ENCODE measurements around the gene LDLRAD4. TPM values are rescaled to one million over a fixed set of nuclear protein-coding genes. Genes with fewer than 3 reads are reported as not detected.

LDLRAD4 gene
- polyA plus RNA-seq, 4 donors, result 10.5 to 11.6 (median 11.5) TPM

DNA sequence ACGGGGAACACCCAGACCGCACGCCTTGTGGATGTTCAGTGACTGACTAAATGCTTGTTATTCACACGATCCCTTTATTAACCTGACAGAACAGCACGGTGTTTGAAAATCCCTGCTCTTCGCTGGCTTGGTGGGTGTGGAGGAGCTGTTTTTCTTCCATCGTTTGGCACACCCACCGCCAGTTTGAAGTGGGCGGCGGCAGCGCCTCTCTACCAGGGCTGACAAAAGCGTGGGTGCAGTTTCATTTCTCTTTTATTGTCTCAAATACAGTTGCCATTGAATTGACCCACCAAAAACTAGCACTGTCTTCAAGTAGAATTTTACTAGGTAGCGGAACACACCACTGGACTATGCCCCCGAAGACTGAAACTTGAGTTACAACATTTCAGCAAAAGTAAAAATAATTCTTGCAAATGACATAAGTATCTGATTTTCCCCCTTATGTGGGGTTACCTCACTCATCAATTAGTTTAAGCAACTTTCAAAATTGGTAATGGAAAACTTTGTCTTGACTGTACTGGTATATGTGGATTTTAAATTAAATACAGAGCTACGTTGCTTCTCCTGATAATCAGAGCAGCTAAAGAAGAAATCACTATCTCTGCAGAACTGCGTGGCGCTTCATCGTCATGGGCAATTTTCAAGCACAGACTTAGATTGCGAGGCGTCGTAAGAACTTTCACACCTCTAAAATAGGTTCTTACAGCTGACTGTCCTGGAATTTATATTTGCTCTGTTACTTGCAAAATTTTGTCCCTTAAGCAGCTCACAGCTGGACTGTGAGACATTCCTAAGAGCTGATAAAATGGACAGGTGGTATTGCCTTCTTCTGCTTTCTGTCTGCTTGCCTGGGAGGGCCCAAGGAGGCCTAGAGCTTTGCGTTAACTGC, 60.9 kb downstream of the LDLRAD4 start:
- DNase-seq (ENCODE audit: low read depth in 4 of 4, low spot score in 3 of 4), result no peak

DNA sequence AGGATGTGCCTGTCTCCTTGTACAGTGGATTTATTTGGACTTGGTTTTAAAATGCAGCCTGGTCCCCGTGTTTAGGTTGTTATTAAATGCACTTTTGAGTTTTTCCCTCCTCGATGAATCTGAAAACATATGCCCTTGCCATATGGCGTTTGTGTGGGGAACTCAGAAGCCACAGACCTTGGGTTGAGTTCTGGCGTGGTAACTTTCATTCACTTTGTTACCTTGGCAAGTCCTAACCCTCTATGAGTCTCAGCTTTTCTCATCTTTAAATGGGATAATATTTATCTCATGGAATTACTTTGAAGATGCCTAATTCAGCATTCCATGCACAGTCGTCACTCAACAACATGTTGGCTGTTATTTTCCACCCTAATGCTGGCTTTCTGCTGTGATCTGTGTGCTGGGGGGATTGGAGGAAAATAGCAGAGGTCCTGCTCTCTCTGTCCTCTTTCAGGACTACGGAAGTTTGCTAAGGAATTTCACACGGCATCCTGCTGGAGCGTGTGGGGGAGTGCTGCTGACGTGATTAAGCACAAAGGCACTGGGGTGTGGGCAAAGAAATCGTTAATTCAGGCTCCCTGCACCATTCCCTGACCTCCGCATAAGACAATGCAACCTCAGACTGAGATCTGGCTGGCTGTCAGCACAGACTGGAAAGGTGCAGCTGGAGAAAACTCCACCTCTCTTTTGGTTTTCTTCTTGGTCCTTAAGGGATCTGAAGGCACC, 61.7 kb downstream of the LDLRAD4 start:
- DNase-seq (ENCODE audit: low read depth in 4 of 4, low spot score in 3 of 4), result no peak

DNA sequence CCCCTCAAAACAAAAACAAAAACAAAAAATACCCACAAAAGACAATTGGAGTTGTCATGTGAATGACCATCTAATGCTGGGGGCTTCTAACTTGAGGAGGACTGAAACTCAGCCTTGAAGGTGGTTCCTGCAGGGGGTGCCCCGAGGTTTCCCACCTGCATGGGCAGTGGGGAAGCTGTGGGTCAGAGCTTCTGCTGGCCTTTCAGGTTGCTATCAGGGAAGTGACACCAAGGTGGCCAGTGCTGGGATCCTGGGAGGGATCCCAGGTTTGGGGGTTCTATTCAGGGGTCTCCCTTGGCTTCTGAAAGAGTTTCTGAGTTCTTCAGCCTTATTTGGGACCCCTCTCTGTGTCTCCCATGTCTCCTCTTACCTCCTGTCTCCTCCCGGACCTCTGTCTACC, 62.8 kb downstream of the LDLRAD4 start:
- DNase-seq (ENCODE audit: low read depth in 4 of 4, low spot score in 3 of 4), result no peak

GRCh38 chr18:13283746-13284145, 65.2 kb downstream of the LDLRAD4 start:
- DNase-seq (ENCODE audit: low read depth in 4 of 4, low spot score in 3 of 4), result no peak

- no peak for DNase-seq (ENCODE audit: low read depth in 4 of 4, low spot score in 3 of 4)
Observed at GRCh38 chr18:13284330-13285027, 65.9 kb downstream of the LDLRAD4 start.

DNA sequence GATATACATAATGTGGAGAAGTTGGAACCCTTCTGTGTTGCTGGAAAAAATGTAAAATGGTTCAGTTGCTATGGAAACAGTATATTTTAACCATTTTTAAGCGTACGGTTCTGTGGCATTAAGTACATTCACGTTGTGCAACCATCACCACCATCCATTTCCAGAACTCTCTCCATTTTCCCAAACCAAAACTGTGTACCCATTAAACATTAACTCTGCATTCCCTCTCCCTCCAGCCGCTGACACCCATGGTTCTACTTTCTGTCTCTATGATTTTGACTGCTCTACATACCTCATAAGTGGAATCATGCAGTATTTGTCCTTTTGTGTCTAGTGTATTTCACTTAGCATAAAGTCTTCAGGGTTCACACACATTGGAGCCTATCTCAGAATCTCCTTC, 67.3 kb downstream of the LDLRAD4 start:
- DNase-seq (ENCODE audit: low read depth in 4 of 4, low spot score in 3 of 4), result no peak

- no peak for DNase-seq (ENCODE audit: low read depth in 4 of 4, low spot score in 3 of 4)
Observed at GRCh38 chr18:13286456-13287125, 68.0 kb downstream of the LDLRAD4 start.

- no peak for DNase-seq (ENCODE audit: low read depth in 4 of 4, low spot score in 3 of 4)
Observed at GRCh38 chr18:13287372-13287771, 68.8 kb downstream of the LDLRAD4 start.

- no peak for DNase-seq (ENCODE audit: low read depth in 4 of 4, low spot score in 3 of 4)
Observed at GRCh38 chr18:13288509-13289133, 70.1 kb downstream of the LDLRAD4 start.

DNA sequence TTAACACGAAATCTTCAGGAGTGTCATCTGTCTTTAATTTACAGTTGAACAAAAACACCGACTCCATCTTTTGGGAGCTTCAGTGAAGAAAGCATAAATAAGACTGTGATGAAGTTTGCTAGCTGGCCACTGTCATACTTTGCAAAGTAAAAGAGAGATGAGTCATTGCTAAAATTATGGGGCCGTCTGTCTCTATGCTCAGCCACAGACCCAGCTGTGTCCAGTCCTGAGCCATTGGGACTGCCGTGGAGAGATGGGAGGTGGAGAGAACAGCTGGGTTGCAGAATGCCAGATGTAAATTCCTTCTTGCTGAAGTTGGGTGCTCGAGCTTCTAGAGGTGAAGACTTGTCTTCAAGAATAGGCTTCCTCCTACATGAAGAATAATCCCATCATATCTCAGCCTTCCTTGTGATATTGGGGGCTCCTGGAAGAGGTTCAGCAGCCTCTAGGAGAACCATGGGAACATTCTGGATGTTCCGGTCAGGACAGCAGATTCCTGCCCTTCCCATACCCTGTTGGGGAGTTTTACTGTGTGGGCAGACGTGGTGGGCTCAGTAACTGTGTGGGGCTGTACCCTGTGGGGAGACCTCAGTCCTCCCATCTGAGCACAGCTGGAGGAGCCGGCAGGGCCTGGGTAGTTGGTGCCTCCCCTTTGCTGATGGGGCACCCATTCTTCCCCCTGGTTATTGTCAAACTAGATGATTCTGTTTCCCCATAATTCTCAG, 71.1 kb downstream of the LDLRAD4 start:
- no peak for DNase-seq (ENCODE audit: low read depth in 4 of 4, low spot score in 3 of 4)

DNA sequence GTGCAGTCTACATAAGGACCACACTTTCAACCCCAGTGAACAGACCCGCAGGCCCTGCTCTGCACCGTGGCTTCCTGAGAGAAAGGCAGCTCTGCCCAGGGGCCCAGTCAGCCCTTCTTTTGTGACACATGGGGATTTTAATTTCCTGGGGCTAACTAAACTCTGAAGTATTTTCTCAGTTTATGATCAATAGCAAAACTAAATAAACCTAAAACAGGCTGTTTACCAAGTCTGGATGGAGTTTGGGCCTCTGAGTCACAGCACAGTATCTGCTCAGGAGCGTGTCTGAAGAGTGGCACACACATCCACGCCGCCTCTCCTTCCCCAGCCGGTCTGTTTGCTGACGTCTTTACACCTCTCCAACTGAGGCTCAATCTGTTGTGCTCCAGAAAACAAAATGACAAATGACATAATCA, 72.3 kb downstream of the LDLRAD4 start:
- no peak for DNase-seq (ENCODE audit: low read depth in 4 of 4, low spot score in 3 of 4)

DNA sequence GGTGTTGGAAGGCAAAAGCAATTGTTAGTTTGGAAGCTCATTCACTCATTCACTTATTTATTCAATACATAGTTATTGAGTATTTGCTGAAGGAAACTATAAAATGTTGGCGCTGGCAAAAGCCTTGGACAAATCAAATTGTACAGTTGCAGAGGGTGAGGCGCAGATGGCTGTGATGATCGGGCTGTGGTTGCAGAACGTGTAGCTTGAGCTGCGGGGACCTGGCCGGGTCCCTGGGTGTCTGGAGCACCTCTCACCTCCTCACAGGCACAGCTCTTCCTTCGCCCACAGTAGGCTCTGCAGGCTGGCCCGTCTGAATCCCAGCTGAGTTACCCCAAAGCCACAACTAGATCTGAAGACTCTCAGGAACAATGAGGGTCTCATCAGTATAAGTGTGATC, 72.7 kb downstream of the LDLRAD4 start:
- DNase-seq (ENCODE audit: low read depth in 4 of 4, low spot score in 3 of 4), result no peak

GRCh38 chr18:13291745-13292447, 73.3 kb downstream of the LDLRAD4 start:
- no peak for DNase-seq (ENCODE audit: low read depth in 4 of 4, low spot score in 3 of 4)

DNA sequence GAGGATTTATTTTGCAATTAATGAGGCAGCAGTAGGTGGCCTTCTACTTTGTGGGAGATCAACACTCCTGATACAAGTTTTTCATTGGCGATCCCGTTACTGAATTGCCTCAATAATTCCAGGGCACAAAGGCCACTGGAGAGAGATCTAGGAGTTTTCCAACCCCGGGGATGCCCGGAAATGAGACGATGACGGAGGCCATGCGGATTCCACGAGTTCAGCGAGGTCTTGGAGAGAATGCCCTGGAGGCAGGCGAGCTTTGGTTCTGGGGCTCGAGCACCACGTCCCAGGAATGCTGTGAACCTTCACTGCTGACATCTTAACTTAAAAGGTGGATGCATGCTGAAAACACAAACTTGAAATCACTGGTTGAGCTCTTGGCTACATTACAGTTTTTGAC, 74.2 kb downstream of the LDLRAD4 start:
- no peak for DNase-seq (ENCODE audit: low read depth in 4 of 4, low spot score in 3 of 4)

- DNase-seq (ENCODE audit: low read depth in 4 of 4, low spot score in 3 of 4), result no peak
Observed at GRCh38 chr18:13294309-13294708, 75.7 kb downstream of the LDLRAD4 start.

DNA sequence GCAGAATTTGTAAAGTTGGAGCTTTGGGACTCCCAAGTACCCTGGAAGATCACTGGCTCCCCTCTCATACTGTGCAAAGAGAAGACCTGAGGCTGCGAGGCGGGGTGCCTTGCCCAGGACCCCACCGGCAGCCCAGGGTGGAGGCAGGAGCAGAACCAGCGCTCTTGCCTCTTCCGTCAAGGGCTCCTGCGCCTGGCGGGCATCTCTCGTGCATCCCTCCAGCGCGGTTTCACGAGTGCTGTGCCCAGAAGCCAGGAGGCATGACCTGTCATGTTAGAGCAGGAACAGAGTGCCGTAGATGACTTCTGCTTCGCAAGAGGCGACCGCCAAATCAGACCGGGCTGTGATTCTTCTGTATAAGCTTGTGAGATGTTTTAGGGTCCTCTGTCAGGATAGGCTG, 77.3 kb downstream of the LDLRAD4 start:
- DNase-seq (ENCODE audit: low read depth in 4 of 4, low spot score in 3 of 4), result no peak

- no peak for DNase-seq (ENCODE audit: low read depth in 4 of 4, low spot score in 3 of 4)
Observed at GRCh38 chr18:13296867-13297574, 78.5 kb downstream of the LDLRAD4 start.

DNA sequence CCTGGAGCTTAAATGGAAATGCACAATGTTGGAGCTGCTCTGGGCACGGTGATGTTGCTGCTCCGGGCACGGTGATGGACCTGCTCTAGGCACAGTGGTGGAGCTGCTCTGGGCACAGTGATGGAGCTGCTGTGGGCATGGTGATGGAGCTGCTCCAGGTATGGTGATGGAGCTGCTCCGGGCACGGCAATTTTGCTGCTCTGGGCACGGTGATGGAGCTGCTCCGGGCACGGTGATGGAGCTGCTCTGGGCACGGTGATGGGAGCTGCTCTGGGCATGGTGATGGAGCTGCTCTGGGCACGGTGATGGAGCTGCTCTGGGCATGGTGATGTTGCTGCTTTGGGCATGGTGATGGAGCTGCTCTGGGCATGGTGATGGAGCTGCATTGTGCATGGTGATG, 79.7 kb downstream of the LDLRAD4 start:
- DNase-seq (ENCODE audit: low read depth in 4 of 4, low spot score in 3 of 4), result no peak

Data from right renal pelvis (tissue), 4 donors.